Measurements from ENCODE around the gene INHBA. TPM values are rescaled to one million over a fixed set of nuclear protein-coding genes. Genes with fewer than 3 reads are reported as not detected.

The INHBA gene
- total and polyA plus RNA-seq, 2 of the 4 experiments (the other 2 are of a cell fraction), result 60.2 to 112 TPM

GRCh38 chr7:41725013-41725412 lies 22.1 kb upstream of the INHBA start:
- H3K27ac ChIP-seq (ENCODE audit: insufficient read depth, low read length), result no peak overlapping the region
- no peak overlapping the region for H2BK15ac ChIP-seq (ENCODE audit: low read depth, low read length)
- H2AFZ ChIP-seq (replicated peaks; ENCODE audit: low read length, poor library complexity), result no peak overlapping the region
- no peaks in the 10 kb centered on the region; a peak in 1 of 4 replicates for H3K79me1 ChIP-seq (ENCODE audit: low read depth in 1 of 2, low read length in 2 of 2)
- H3K18ac ChIP-seq (ENCODE audit: low read depth, low read length), result no peak overlapping the region
- ChIA-PET POLR2A (ENCODE audit: unreplicated experiment) (no interaction called here), CTCF (no interaction called here)
- dilution Hi-C loops (cut with HindIII; ENCODE audit: low sequenced_read_pairs, unreplicated experiment) (no loop called here), in situ Hi-C loops (cut with MboI; ENCODE audit: low sequenced_read_pairs) (no loop called here), intact Hi-C loops (cut with micrococcal nuclease) (no loop called here)
- no peak overlapping the region for H3K9ac ChIP-seq (ENCODE audit: low read depth, low read length)
- H2BK120ac ChIP-seq (ENCODE audit: low read depth, low read length), result no peak overlapping the region
- no peaks in the 10 kb centered on the region for H3K36me3 ChIP-seq (ENCODE audit: control insufficient read depth, insufficient read depth, low read length)
- H3K9me3 ChIP-seq (ENCODE audit: control insufficient read depth, insufficient read depth, low read length), result peaks cover 2% of the 10 kb centered on the region; the same call in 1 of the 2 replicates
- H3K4me1 ChIP-seq (ENCODE audit: control insufficient read depth, insufficient read depth, low read length), result no peaks in the 10 kb centered on the region
- no peak overlapping the region for H4K5ac ChIP-seq (ENCODE audit: low read depth, low read length)
- no peak overlapping the region for H2AK9ac ChIP-seq (replicated peaks; ENCODE audit: low read depth, low read length, poor library complexity)
- no peak overlapping the region for H2BK20ac ChIP-seq (ENCODE audit: low read depth, low read length)
- H3K56ac ChIP-seq (ENCODE audit: extremely low read depth, insufficient read depth, low read length), result no peak overlapping the region
- H2BK5ac ChIP-seq (ENCODE audit: low read depth, low read length, poor library complexity, severe bottlenecking), result no peak overlapping the region
- WGBS, 2 experiments (ENCODE audit: extremely low coverage in 2 of 2, insufficient read length in 1 of 2), result 92% methylated on average over 4 of the region's 6 CpGs; no CpG with 5 or more reads in 1 of the 2 experiments
- ATAC-seq (ENCODE audit: low read depth), result no peak
- no peak overlapping the region for H4K91ac ChIP-seq (ENCODE audit: insufficient read depth, low read depth, low read length)
- H3K9me1 ChIP-seq (ENCODE audit: insufficient read depth, low read length), result no peaks in the 10 kb centered on the region
- TF ChIP-seq FOS (IDR thresholded peaks at IDR 0.05; ENCODE audit: low read depth, low read length), result no peak
- TF ChIP-seq RCOR1 (IDR thresholded peaks at IDR 0.05; ENCODE audit: insufficient replicate concordance, low read length), result no peak
- no peak for TF ChIP-seq SMC3 (IDR thresholded peaks at IDR 0.05; ENCODE audit: low read depth, low read length)
- no peak for TF ChIP-seq MAFK (IDR thresholded peaks at IDR 0.05; ENCODE audit: low read depth, low read length)
- TF ChIP-seq BHLHE40 (IDR thresholded peaks at IDR 0.05; ENCODE audit: low read depth, low read length), result no peak
- no peak for TF ChIP-seq MXI1 (IDR thresholded peaks at IDR 0.05; ENCODE audit: borderline replicate concordance, low read depth, low read length)
- TF ChIP-seq, protein P1, sequence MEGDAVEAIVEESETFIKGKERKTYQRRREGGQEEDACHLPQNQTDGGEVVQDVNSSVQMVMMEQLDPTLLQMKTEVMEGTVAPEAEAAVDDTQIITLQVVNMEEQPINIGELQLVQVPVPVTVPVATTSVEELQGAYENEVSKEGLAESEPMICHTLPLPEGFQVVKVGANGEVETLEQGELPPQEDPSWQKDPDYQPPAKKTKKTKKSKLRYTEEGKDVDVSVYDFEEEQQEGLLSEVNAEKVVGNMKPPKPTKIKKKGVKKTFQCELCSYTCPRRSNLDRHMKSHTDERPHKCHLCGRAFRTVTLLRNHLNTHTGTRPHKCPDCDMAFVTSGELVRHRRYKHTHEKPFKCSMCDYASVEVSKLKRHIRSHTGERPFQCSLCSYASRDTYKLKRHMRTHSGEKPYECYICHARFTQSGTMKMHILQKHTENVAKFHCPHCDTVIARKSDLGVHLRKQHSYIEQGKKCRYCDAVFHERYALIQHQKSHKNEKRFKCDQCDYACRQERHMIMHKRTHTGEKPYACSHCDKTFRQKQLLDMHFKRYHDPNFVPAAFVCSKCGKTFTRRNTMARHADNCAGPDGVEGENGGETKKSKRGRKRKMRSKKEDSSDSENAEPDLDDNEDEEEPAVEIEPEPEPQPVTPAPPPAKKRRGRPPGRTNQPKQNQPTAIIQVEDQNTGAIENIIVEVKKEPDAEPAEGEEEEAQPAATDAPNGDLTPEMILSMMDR (conservative IDR thresholded peaks at IDR 0.05; ENCODE audit: low read depth, low read length), result no peak
- TF ChIP-seq, protein P2, sequence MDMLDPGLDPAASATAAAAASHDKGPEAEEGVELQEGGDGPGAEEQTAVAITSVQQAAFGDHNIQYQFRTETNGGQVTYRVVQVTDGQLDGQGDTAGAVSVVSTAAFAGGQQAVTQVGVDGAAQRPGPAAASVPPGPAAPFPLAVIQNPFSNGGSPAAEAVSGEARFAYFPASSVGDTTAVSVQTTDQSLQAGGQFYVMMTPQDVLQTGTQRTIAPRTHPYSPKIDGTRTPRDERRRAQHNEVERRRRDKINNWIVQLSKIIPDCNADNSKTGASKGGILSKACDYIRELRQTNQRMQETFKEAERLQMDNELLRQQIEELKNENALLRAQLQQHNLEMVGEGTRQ (IDR thresholded peaks at IDR 0.05; ENCODE audit: low read depth, low read length), result no peak
- no peak for TF ChIP-seq NFE2L2 (IDR thresholded peaks at IDR 0.05; ENCODE audit: low read depth, low read length)
- H4K20me1 ChIP-seq (ENCODE audit: insufficient read depth, low read length), result no peaks in the 10 kb centered on the region
- no TSS peak for BruUV-seq (replicated peaks)
- H3K14ac ChIP-seq (replicated peaks; ENCODE audit: low read depth, low read length), result no peak overlapping the region
- no peak overlapping the region for H4K8ac ChIP-seq (ENCODE audit: low read depth in 2 of 2, low read length in 2 of 2)
- no peak overlapping the region for H3K23ac ChIP-seq (ENCODE audit: low read depth, low read length)
- H3K4ac ChIP-seq (ENCODE audit: low read depth, low read length), result no peak overlapping the region
- H2AK5ac ChIP-seq (ENCODE audit: low read depth, low read length), result no peak overlapping the region
- H3K4me2 ChIP-seq (ENCODE audit: low read depth, low read length), result no peak overlapping the region
- DNase-seq, result no peak
- H3K4me3 ChIP-seq (ENCODE audit: insufficient read depth, low read depth, low read length), result no peak overlapping the region
- no peaks in the 10 kb centered on the region for H3K27me3 ChIP-seq (ENCODE audit: control insufficient read depth, insufficient read depth, low read length)

All from IMR-90 (cell line).